Liver (tissue), 10 donors: ENCODE measurements around the gene PTPRD. TPM values are rescaled to one million over a fixed set of nuclear protein-coding genes. Genes with fewer than 3 reads are reported as not detected.

Source experiments
- DNase-seq: peaks from one replicate; pipeline ENCODE4 v3.0.0-alpha.2; 2017; ENCODE audit warnings: low spot score
- H3K27ac ChIP-seq, 2 donors: one replicate each; pipeline ENCODE4 v1.7.0; 2013; ENCODE audit warnings: inconsistent platforms in 2 of 2, low read length in 2 of 2, control low read depth in 1 of 2, low read depth in 1 of 2, mild to moderate bottlenecking in 1 of 2
- H3K27me3 ChIP-seq, 4 donors: one replicate each; pipeline versions ENCODE4 v1.6.1 to v1.7.0; 2013; ENCODE audit warnings: low read length in 3 of 4, inconsistent platforms in 1 of 4, mild to moderate bottlenecking in 1 of 4, moderate library complexity in 1 of 4; ENCODE audit not compliant: control insufficient read depth in 4 of 4, insufficient read depth in 4 of 4
- H3K36me3 ChIP-seq, 4 donors: one replicate each; pipeline versions ENCODE4 v1.6.1 to v1.7.0; 2013; ENCODE audit warnings: low read length in 3 of 4, mild to moderate bottlenecking in 3 of 4, low read depth in 1 of 4, moderate library complexity in 1 of 4; ENCODE audit not compliant: control insufficient read depth in 4 of 4, insufficient read depth in 3 of 4
- H3K4me1 ChIP-seq, 4 donors: one replicate each; pipeline versions ENCODE4 v1.6.1 to v1.7.0; 2013; ENCODE audit warnings: low read length in 3 of 4, mild to moderate bottlenecking in 3 of 4, moderate library complexity in 1 of 4; ENCODE audit not compliant: control insufficient read depth in 4 of 4, insufficient read depth in 4 of 4
- H3K4me3 ChIP-seq, 3 donors: one replicate each; pipeline versions ENCODE4 v1.6.1 to v1.7.0; 2013; ENCODE audit warnings: low read length in 3 of 3, control low read depth in 1 of 3, low read depth in 1 of 3, mild to moderate bottlenecking in 1 of 3
- H3K9ac ChIP-seq, 2 donors: one replicate each; pipeline ENCODE4 v1.7.0; 2013; ENCODE audit warnings: low read length in 2 of 2, mild to moderate bottlenecking in 2 of 2, moderate library complexity in 2 of 2, control low read depth in 1 of 2, low read depth in 1 of 2
- H3K9me3 ChIP-seq, 4 donors: one replicate each; pipeline versions ENCODE4 v1.6.1 to v1.7.0; 2013; ENCODE audit warnings: low read length in 3 of 4; ENCODE audit not compliant: control insufficient read depth in 4 of 4
- FOXA1 ChIP-seq: IDR thresholded peaks from 2 replicates; pipeline ENCODE4 v1.6.1; 2016; ENCODE audit warnings: antibody characterized with exemption
- GABPA ChIP-seq, 2 donors: IDR thresholded peaks in 1 of 2; conservative IDR thresholded peaks in 1 of 2; 2 replicates each; pipeline ENCODE4 v1.6.1; 2016; ENCODE audit warnings: antibody characterized with exemption in 2 of 2, mild to moderate bottlenecking in 1 of 2, moderate library complexity in 1 of 2
- HNF4G ChIP-seq: IDR thresholded peaks from 2 replicates; pipeline ENCODE4 v1.6.1; 2016; ENCODE audit warnings: antibody characterized with exemption
- JUND ChIP-seq, 2 donors: IDR thresholded peaks; 2 replicates each; pipeline ENCODE4 v1.6.1; 2016; ENCODE audit warnings: antibody characterized with exemption in 2 of 2
- NR2F2 ChIP-seq: IDR thresholded peaks from 2 replicates; pipeline ENCODE4 v1.6.1; 2016; ENCODE audit warnings: antibody characterized with exemption
- REST ChIP-seq: IDR thresholded peaks from 2 replicates; pipeline ENCODE4 v1.6.1; 2016; ENCODE audit warnings: antibody characterized with exemption, mild to moderate bottlenecking
- RXRA ChIP-seq, 2 donors: IDR thresholded peaks; 2 replicates each; pipeline ENCODE4 v1.6.1; 2017 to 2018; ENCODE audit warnings: antibody characterized with exemption in 2 of 2, mild to moderate bottlenecking in 1 of 2
- SP1 ChIP-seq: IDR thresholded peaks from 2 replicates; pipeline ENCODE4 v1.6.1; 2018; ENCODE audit warnings: antibody characterized with exemption, mild to moderate bottlenecking
- TAF1 ChIP-seq: conservative IDR thresholded peaks from 2 replicates; pipeline ENCODE4 v1.6.1; 2016; ENCODE audit warnings: antibody characterized with exemption, mild to moderate bottlenecking
- YY1 ChIP-seq: IDR thresholded peaks from 2 replicates; pipeline ENCODE4 v1.6.1; 2016; ENCODE audit warnings: antibody characterized with exemption, mild to moderate bottlenecking
- WGBS: extraction: QIAGEN DNeasy Blood & Tissue Kit; methylation state at CpG from one replicate; pipeline ENCODE4 v1.1.7; 2013; 5-methylcytosine and 5-hydroxymethylcytosine counted together
- polyA plus RNA-seq, 2 donors: library from polyadenylated mRNA; stranded (reverse) in 1 of 2; unstranded in 1 of 2; fragments of 200-250 nt in 1 of 2; fragments of >200 nt in 1 of 2; fragmentation: Nextera tagmentation in 1 of 2; extraction: Ambion mirVana in 1 of 2; gene quantifications; one replicate each; pipeline versions ENCODE4 v1.2.1 to v1.2.3, GENCODE V29; 2013 to 2015
- small RNA-seq: library from RNA; depleted of rRNA; stranded (forward); fragments of <200 nt; gene quantifications from one replicate; pipeline ENCODE3, GENCODE V24; 2014
- total RNA-seq, 2 donors: library from RNA; depleted of rRNA; stranded (reverse); fragments of >200 nt; gene quantifications; one replicate each; pipeline ENCODE4 v1.2.3, GENCODE V29; 2014
- TF ChIP-seq, protein P1 (sequence below): fragments of 150-350 bp; IDR thresholded peaks from 2 replicates; pipeline ENCODE4 v1.5.1; 2017; ENCODE audit warnings: improper control_type of control experiment, low read depth, low read length; ENCODE audit not compliant: missing input control
- donor health status: healthy.
- donor health status: healthy.
- donor health status: healthy.
- donor health status: healthy.
- donor health status: healthy.

The PTPRD gene
- total and polyA plus RNA-seq, 4 donors, result 0.78 to 34.2 (median 4.7) TPM

DNA sequence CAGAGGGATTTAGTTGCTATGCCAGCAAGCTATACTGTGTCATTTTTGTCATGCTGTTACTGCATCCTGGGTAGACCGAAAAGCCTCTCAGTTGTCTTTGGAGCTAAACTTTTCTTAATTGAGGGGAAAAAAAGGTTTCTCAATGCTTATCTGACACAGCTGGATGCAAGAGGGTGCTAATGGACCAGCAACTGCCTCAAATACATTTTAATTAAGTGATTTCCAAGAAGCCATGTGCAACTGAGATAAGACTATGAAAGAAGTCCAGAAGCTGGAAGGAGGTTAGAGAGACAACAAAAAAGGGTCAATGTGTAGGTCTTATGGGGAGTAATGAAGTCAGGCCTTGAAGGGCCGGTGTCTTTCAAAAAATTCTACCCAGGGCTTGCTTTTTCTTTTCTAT, 2347.5 kb downstream of the PTPRD start:
- no peak overlapping the region for H3K4me3 ChIP-seq
- no peak for DNase-seq
- H3K36me3 ChIP-seq, result no peaks in the 10 kb centered on the region
- no peak overlapping the region for H3K27ac ChIP-seq
- H3K27me3 ChIP-seq, result no peaks in the 10 kb centered on the region
- TF ChIP-seq GABPA (IDR thresholded peaks at IDR 0.05 in 1 of 2, conservative IDR thresholded peaks at IDR 0.05 in 1 of 2), result no peak
- TF ChIP-seq JUND (IDR thresholded peaks at IDR 0.05), result no peak
- TF ChIP-seq SP1, result no peak
- no peak for TF ChIP-seq NR2F2
- no peak for TF ChIP-seq HNF4G
- no peak for TF ChIP-seq TAF1
- no peak for TF ChIP-seq FOXA1
- TF ChIP-seq, protein P1, sequence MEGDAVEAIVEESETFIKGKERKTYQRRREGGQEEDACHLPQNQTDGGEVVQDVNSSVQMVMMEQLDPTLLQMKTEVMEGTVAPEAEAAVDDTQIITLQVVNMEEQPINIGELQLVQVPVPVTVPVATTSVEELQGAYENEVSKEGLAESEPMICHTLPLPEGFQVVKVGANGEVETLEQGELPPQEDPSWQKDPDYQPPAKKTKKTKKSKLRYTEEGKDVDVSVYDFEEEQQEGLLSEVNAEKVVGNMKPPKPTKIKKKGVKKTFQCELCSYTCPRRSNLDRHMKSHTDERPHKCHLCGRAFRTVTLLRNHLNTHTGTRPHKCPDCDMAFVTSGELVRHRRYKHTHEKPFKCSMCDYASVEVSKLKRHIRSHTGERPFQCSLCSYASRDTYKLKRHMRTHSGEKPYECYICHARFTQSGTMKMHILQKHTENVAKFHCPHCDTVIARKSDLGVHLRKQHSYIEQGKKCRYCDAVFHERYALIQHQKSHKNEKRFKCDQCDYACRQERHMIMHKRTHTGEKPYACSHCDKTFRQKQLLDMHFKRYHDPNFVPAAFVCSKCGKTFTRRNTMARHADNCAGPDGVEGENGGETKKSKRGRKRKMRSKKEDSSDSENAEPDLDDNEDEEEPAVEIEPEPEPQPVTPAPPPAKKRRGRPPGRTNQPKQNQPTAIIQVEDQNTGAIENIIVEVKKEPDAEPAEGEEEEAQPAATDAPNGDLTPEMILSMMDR, result no peak
- TF ChIP-seq YY1, result no peak
- no peak for TF ChIP-seq REST
- no peak for TF ChIP-seq RXRA (IDR thresholded peaks at IDR 0.05)
- H3K9me3 ChIP-seq, result no peaks in the 10 kb centered on the region
- WGBS, result 88% methylated on average over 2 of the region's 2 CpGs
- H3K9ac ChIP-seq, result no peak overlapping the region
- H3K4me1 ChIP-seq, result no peaks in the 10 kb centered on the region

Small RNAs within 50 kb of the gene (small RNA-seq; reads per million reads assigned to genes)
- gene AL135790.2, result not detected
- not detected for gene RNU7-185P
